Epithelial cell of proximal tubule (primary cell): ENCODE data around the gene PPP1R14C. TPM values are rescaled to one million over a fixed set of nuclear protein-coding genes. Genes with fewer than 3 reads are reported as not detected.
"Not testable (repeated sequence)": the region's sequence is repeated elsewhere in the genome, so short reads cannot be mapped to it uniquely, and the experiment has no call there.

Experiments
- DNase-seq: peaks from one replicate; pipeline ENCODE4 v3.0.0-alpha.2; 2011; ENCODE audit warnings: low read depth
- H3K4me3 ChIP-seq: 2 replicates; pipeline ENCODE4 v1.5.1; 2011; ENCODE audit warnings: low read depth, mild to moderate bottlenecking, low read length
- CTCF ChIP-seq: conservative IDR thresholded peaks from 2 replicates; pipeline ENCODE4 v1.5.1; 2012; ENCODE audit warnings: low read depth, mild to moderate bottlenecking, low read length
- total RNA-seq: library from RNA; depleted of rRNA; stranded (reverse); fragments of >200 nt; gene quantifications from 2 replicates; pipeline ENCODE4 v1.2.3, GENCODE V29; 2015

PPP1R14C gene
- total RNA-seq, 1 donor from 2014 or later, result 27.0 TPM

GRCh38 chr6:150236544-150236943 is 93.7 kb downstream of the PPP1R14C start:
- H3K4me3 ChIP-seq, result no peak overlapping the region
- no peak for TF ChIP-seq CTCF
- no peak for DNase-seq

GRCh38 chr6:150237626-150238025 is 94.8 kb downstream of the PPP1R14C start:
- TF ChIP-seq CTCF, result no peak
- no peak overlapping the region for H3K4me3 ChIP-seq
- no peak for DNase-seq

- no peak for TF ChIP-seq CTCF
- no peak for DNase-seq
- H3K4me3 ChIP-seq, result no peak overlapping the region
These were observed 95.5 kb downstream of the PPP1R14C start for GRCh38 chr6:150238336-150238741.

- no peak for TF ChIP-seq CTCF
- no peak overlapping the region for H3K4me3 ChIP-seq
- DNase-seq, result no peak
These were observed 96.1 kb downstream of the PPP1R14C start for GRCh38 chr6:150238846-150239407.

GRCh38 chr6:150241756-150242155 is 98.9 kb downstream of the PPP1R14C start:
- not testable (repeated sequence) for H3K4me3 ChIP-seq, DNase-seq

GRCh38 chr6:150243620-150244314 is 100.9 kb downstream of the PPP1R14C start:
- TF ChIP-seq CTCF, result no peak
- no peak for DNase-seq
- H3K4me3 ChIP-seq, result no peak overlapping the region

- H3K4me3 ChIP-seq, result no peak overlapping the region
- TF ChIP-seq CTCF, result no peak
- no peak for DNase-seq
These were observed 102.5 kb downstream of the PPP1R14C start for GRCh38 chr6:150245148-150245935.
